Measurements from ENCODE around the gene CCDC57. TPM values are rescaled to one million over a fixed set of nuclear protein-coding genes. Genes with fewer than 3 reads are reported as not detected.

Gene CCDC57
- total RNA-seq, 1 donor from 2014 or later: 56.6 TPM

- intact Hi-C loops (cut with micrococcal nuclease): no loop called here
- no peak for DNase-seq
- Mint-ChIP-seq H3K36me3 (ENCODE audit: low read depth) (no peaks in the 10 kb centered on the region), H3K4me3 (no peak overlapping the region), H3K27me3 (no peaks in the 10 kb centered on the region), H3K4me1 (peaks cover 6% of the 10 kb centered on the region), H3K9me3 (no peaks in the 10 kb centered on the region), H3K27ac (no peak overlapping the region)
- ChIA-PET CTCF (no interaction called here), POLR2A (interaction anchor here (1.2 kb wide), 1 partner anchor 13 kb away, joined by 3 read pairs; no protein-coding TSS in a partner anchor)
- TF ChIP-seq CTCF (IDR thresholded peaks at IDR 0.05): no peak
- no peak for ATAC-seq (ENCODE audit: low read depth)
Observed at GRCh38 chr17:82112181-82112913, 100.3 kb downstream of the CCDC57 start.

GRCh38 chr17:82110298-82110697 lies 102.3 kb downstream of the CCDC57 start:
- Mint-ChIP-seq H3K9me3 (no peaks in the 10 kb centered on the region), H3K36me3 (ENCODE audit: low read depth) (no peaks in the 10 kb centered on the region), H3K4me3 (no peak overlapping the region), H3K27me3 (no peaks in the 10 kb centered on the region), H3K27ac (no peak overlapping the region), H3K4me1 (peaks cover 27% of the 10 kb centered on the region)
- intact Hi-C loops (cut with micrococcal nuclease): no loop called here
- POLR2A ChIA-PET: interaction anchor here (0.7 to 1.3 kb wide), 2 partner anchors 12 to 96 kb away, joined by 3 to 8 read pairs; partner anchors contain the start of gene FASN
- CTCF ChIA-PET: no interaction called here
- no peak for ATAC-seq (ENCODE audit: low read depth)
- TF ChIP-seq CTCF (IDR thresholded peaks at IDR 0.05): no peak
- no peak for DNase-seq

GRCh38 chr17:82108961-82109475 lies 103.6 kb downstream of the CCDC57 start:
- ATAC-seq (ENCODE audit: low read depth): no peak
- Mint-ChIP-seq H3K9me3 (no peaks in the 10 kb centered on the region), H3K27ac (no peak overlapping the region), H3K36me3 (ENCODE audit: low read depth) (no peaks in the 10 kb centered on the region), H3K4me1 (peaks cover 30% of the 10 kb centered on the region), H3K4me3 (no peak overlapping the region), H3K27me3 (no peaks in the 10 kb centered on the region)
- ChIA-PET POLR2A (interaction anchor here (0.9 kb wide), 1 partner anchor 35 kb away, joined by 3 read pairs; no protein-coding TSS in a partner anchor), CTCF (interaction anchor here (0.6 to 0.7 kb wide), 2 partner anchors 37 to 150 kb away, joined by 3 read pairs; no protein-coding TSS in a partner anchor)
- no peak for DNase-seq
- intact Hi-C loops (cut with micrococcal nuclease): loop anchor here (5.0 kb wide), 1 partner anchor 43 kb away; no protein-coding TSS in a partner anchor
- no peak for TF ChIP-seq CTCF (IDR thresholded peaks at IDR 0.05)

- no peak overlapping the region for H3K4me3 Mint-ChIP-seq
- intact Hi-C loops (cut with micrococcal nuclease): loop anchor here (5.0 kb wide), 1 partner anchor 44 kb away; no protein-coding TSS in a partner anchor
- H3K4me1 Mint-ChIP-seq: peaks cover 30% of the 10 kb centered on the region
- POLR2A ChIA-PET: interaction anchor here (0.9 kb wide), 1 partner anchor 35 kb away, joined by 3 read pairs; no protein-coding TSS in a partner anchor
- no peak for DNase-seq
- no peak overlapping the region for H3K27ac Mint-ChIP-seq
- ATAC-seq (ENCODE audit: low read depth): no peak
- no peak for TF ChIP-seq CTCF (IDR thresholded peaks at IDR 0.05)
- H3K9me3 Mint-ChIP-seq: no peaks in the 10 kb centered on the region
- CTCF ChIA-PET: interaction anchor here (0.7 kb wide), 1 partner anchor 37 kb away, joined by 3 read pairs; no protein-coding TSS in a partner anchor
- no peaks in the 10 kb centered on the region for H3K27me3 Mint-ChIP-seq
- no peaks in the 10 kb centered on the region for H3K36me3 Mint-ChIP-seq (ENCODE audit: low read depth)
Observed at GRCh38 chr17:82108496-82108945, 104.1 kb downstream of the CCDC57 start.

GRCh38 chr17:82108038-82108437 lies 104.6 kb downstream of the CCDC57 start:
- H3K9me3 Mint-ChIP-seq: no peaks in the 10 kb centered on the region
- no peak for DNase-seq
- intact Hi-C loops (cut with micrococcal nuclease): loop anchor here (5.0 kb wide), 1 partner anchor 44 kb away; no protein-coding TSS in a partner anchor
- ChIA-PET POLR2A (interaction anchor here (0.9 to 2.8 kb wide), 2 partner anchors 11 to 36 kb away, joined by 3 to 24 read pairs; partner anchors contain the start of gene FASN), CTCF (no interaction called here)
- no peak overlapping the region for H3K4me3 Mint-ChIP-seq
- no peak for ATAC-seq (ENCODE audit: low read depth)
- no peak for TF ChIP-seq CTCF (IDR thresholded peaks at IDR 0.05)
- no peaks in the 10 kb centered on the region for H3K27me3 Mint-ChIP-seq
- peaks cover 30% of the 10 kb centered on the region for H3K4me1 Mint-ChIP-seq
- H3K36me3 Mint-ChIP-seq (ENCODE audit: low read depth): no peaks in the 10 kb centered on the region
- H3K27ac Mint-ChIP-seq: no peak overlapping the region

Data from activated B cell treated with CpG ODN at 0.5 μM for 24 hours (primary cell).